GM13977 (cell line): ENCODE results near the gene OR13C2.

ENCODE experiments used
- DNase-seq: peaks from one replicate; pipeline ENCODE4 v3.0.0; 2012; ENCODE audit warnings: low spot score
- CTCF ChIP-seq: IDR thresholded peaks from 2 replicates; pipeline ENCODE4 v1.5.1; 2012; ENCODE audit warnings: mild to moderate bottlenecking, control low read depth; ENCODE audit not compliant: insufficient read depth; ENCODE audit errors: extremely low read depth, missing control alignments
- in situ Hi-C: fragments of 300-500 bp; cut with MboI; formaldehyde crosslinking; loops from one replicate; pipeline ENCODE4 v1.12.0; 2022; ENCODE audit warnings: low sequenced_read_pairs, low pct_unique_long_range_greater_than_20kb, mixed read lengths, inconsistent platforms; ENCODE audit not compliant: unreplicated experiment

OR13C2 gene

GRCh38 chr9:104575456-104575855 is 30.0 kb downstream of the OR13C2 start:
- TF ChIP-seq CTCF, result no peak
- DNase-seq, result no peak
- in situ Hi-C loops, result no loop called here

GRCh38 chr9:104572612-104573011 is 32.8 kb downstream of the OR13C2 start:
- no peak for DNase-seq
- TF ChIP-seq CTCF, result no peak
- in situ Hi-C loops, result no loop called here

- DNase-seq, result no peak
- in situ Hi-C loops, result no loop called here
- no peak for TF ChIP-seq CTCF
Measured at GRCh38 chr9:104568868-104569267, 36.6 kb downstream of the OR13C2 start, which contains the start of gene OR13C8. OR13C8 (plus strand) TSS chr9:104569168; CDS start chr9:104569168, 0 bp downstream.

- in situ Hi-C loops, result no loop called here
- no peak for DNase-seq
- TF ChIP-seq CTCF, result no peak
Measured at GRCh38 chr9:104564358-104564757, 41.1 kb downstream of the OR13C2 start.

- DNase-seq, result no peak
- no peak for TF ChIP-seq CTCF
- in situ Hi-C loops, result no loop called here
Measured at GRCh38 chr9:104556830-104557634, 48.4 kb downstream of the OR13C2 start.

GRCh38 chr9:104555521-104555920 is 49.9 kb downstream of the OR13C2 start:
- TF ChIP-seq CTCF, result no peak
- no peak for DNase-seq
- in situ Hi-C loops, result no loop called here
